GM21360 (cell line): ENCODE results near the gene LRBA.
"Not testable (repeated sequence)": the region's sequence is repeated elsewhere in the genome, so short reads cannot be mapped to it uniquely, and the experiment has no call there.

Experiments
- ATAC-seq: cut with Tn5 transposase; IDR thresholded peaks from one replicate; pipeline ENCODE4 v1.9.1; 2021; ENCODE audit warnings: mild to moderate bottlenecking, moderate library complexity; ENCODE audit not compliant: unreplicated experiment

LRBA gene

GRCh38 chr4:151022586-151022985 is 7.5 kb upstream of the LRBA start:
- ATAC-seq = no peak

GRCh38 chr4:151021637-151022334 is 6.7 kb upstream of the LRBA start:
- no peak for ATAC-seq

GRCh38 chr4:151015459-151016347 is 619 bp upstream of the LRBA start:
- ATAC-seq = peak; percentile 72

GRCh38 chr4:151013944-151014343 is 1.1 kb downstream of the LRBA start:
- no peak for ATAC-seq

- no peak for ATAC-seq
These were observed 1.6 kb downstream of the LRBA start for GRCh38 chr4:151013491-151013890.

- ATAC-seq = no peak
These were observed 2.3 kb downstream of the LRBA start for GRCh38 chr4:151012820-151013219.

GRCh38 chr4:151012376-151012775 is 2.7 kb downstream of the LRBA start:
- no peak for ATAC-seq

- no peak for ATAC-seq
These were observed 10.9 kb downstream of the LRBA start for GRCh38 chr4:151004222-151004621.

- no peak for ATAC-seq
These were observed 14.2 kb downstream of the LRBA start for GRCh38 chr4:151000747-151001429.

- ATAC-seq = no peak
These were observed 16.0 kb downstream of the LRBA start for GRCh38 chr4:150999086-150999485.

GRCh38 chr4:150997141-150997540 is 17.9 kb downstream of the LRBA start:
- no peak for ATAC-seq

- no peak for ATAC-seq
These were observed 20.4 kb downstream of the LRBA start for GRCh38 chr4:150994721-150995120.

GRCh38 chr4:150993577-150993976 is 21.5 kb downstream of the LRBA start:
- not testable (repeated sequence) for ATAC-seq

- ATAC-seq = no peak
These were observed 24.1 kb downstream of the LRBA start for GRCh38 chr4:150990993-150991392.

- no peak for ATAC-seq
These were observed 24.8 kb downstream of the LRBA start for GRCh38 chr4:150990250-150990649.

- no peak for ATAC-seq
These were observed 26.8 kb downstream of the LRBA start for GRCh38 chr4:150988238-150988637.

GRCh38 chr4:150987204-150987603 is 27.9 kb downstream of the LRBA start:
- no peak for ATAC-seq

GRCh38 chr4:150986085-150986484 is 29.0 kb downstream of the LRBA start:
- ATAC-seq = peak; percentile 67

- no peak for ATAC-seq
These were observed 31.2 kb downstream of the LRBA start for GRCh38 chr4:150983851-150984250.

- ATAC-seq = no peak
These were observed 32.4 kb downstream of the LRBA start for GRCh38 chr4:150982557-150983233.
